CD4-positive, alpha-beta T cell treated with Interleukin-1 beta for 1 hour (primary cell): ENCODE results near the gene MAFG.
"Not testable (repeated sequence)": the region's sequence is repeated elsewhere in the genome, so short reads cannot be mapped to it uniquely, and the experiment has no call there.

Source experiments
- DNase-seq, 2 donors: peaks; one replicate each; pipeline ENCODE4 v3.0.0-alpha.2; 2020 to 2022

The MAFG gene

GRCh38 chr17:81921996-81922565 is 5.5 kb downstream of the MAFG start:
- no peak for DNase-seq

- DNase-seq, result no peak
These were observed 6.0 kb downstream of the MAFG start for GRCh38 chr17:81921537-81921862.

DNA sequence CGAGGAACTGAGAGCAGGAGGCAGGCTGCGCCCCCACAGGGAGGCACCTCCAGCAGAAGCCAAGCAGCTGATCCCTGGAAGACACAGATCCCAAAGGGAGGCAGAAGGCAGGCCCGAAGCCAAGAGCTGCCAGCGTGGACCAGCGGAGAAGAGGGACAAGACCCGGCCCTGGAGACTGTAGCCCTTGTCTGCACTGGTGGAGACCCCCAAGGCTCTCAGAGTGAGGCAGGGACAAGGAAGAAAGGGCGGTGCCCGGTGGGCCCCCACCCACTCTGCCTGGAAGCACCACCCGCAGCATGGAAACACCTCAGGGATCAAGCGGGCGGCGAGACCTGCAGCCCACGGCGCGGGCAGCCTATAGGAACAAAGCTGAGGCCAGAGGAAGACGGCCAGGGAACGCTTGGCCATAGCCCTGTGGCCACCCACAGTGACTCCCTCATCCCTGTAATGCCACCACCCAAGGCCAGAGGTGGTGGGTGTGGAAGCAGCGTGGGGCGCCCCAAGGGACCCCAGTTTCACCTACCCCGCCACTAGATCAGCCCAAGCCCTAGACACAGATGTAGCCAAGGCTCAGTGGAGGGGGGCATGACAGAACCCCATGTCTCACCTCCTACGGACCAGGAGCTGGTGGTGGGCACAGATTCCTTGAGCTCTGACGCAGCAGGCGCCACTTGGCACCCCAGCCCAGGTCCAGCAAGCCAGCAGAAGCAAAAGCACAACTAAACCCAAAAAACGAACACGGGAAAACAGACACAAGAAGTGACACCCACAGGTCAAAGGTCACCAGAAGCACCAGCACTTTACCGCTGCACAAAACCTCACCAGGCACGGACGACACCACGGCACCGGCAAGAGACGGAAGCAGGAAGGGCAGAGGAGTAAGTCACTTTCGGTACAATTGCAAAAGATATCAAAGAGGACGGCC is 6.7 kb downstream of the MAFG start:
- DNase-seq, result peak in 1 of 2 donors; percentile 45

GRCh38 chr17:81918832-81919545 is 8.5 kb downstream of the MAFG start:
- DNase-seq, result no peak

GRCh38 chr17:81918333-81918669 is 9.2 kb downstream of the MAFG start:
- not testable (repeated sequence) for DNase-seq

DNA sequence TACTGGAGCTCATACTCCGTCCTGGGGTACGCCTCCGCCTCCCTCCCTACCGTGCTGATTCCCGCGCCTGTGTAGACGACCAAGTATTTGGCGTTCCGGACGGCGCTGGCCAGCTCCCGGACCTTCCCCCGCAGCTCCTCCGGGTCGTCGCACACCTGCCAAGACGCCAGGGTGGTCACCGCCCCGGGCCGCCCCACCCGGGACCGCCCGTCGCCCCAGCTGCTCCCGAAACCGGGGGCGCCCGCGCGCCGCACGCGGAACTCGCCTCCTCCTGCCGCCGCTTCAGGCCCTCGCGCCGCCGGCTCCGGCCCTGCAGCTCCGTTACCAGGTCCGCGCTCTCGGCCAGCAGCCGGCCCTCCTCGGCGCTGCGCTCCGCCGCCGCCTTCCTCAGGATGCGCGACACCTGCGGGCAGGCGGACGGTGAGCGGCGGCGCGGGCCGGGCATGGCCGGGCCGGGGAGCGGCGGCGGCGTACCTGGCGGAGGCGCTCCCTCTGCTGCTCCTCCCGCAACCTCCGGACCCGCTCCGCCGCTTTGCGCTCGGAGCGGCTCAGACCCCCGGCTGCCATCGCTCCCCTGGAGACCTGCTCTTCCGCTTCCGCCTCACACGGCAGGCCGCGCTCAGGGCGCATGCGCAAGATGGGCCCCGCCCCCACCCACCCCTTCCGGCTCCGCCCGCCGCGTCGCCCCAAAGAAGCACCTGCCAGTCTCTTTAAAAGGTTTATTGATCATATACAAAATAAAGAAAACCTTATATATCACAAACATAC is 9.8 kb downstream of the MAFG start, which contains the start of gene SIRT7:
TSS of gene SIRT7 (minus strand) at position 612 of the 768 bp plus-strand sequence. CDS start at position 567, 45 bp downstream.
- peak; percentile 88 for DNase-seq

- no peak for DNase-seq
These were observed 11.1 kb downstream of the MAFG start for GRCh38 chr17:81916234-81917001.

GRCh38 chr17:81915331-81915730 is 12.2 kb downstream of the MAFG start:
- DNase-seq, result no peak

- DNase-seq, result no peak
These were observed 13.3 kb downstream of the MAFG start for GRCh38 chr17:81914103-81914850.

GRCh38 chr17:81913394-81914102 is 14.0 kb downstream of the MAFG start:
- no peak for DNase-seq

DNA sequence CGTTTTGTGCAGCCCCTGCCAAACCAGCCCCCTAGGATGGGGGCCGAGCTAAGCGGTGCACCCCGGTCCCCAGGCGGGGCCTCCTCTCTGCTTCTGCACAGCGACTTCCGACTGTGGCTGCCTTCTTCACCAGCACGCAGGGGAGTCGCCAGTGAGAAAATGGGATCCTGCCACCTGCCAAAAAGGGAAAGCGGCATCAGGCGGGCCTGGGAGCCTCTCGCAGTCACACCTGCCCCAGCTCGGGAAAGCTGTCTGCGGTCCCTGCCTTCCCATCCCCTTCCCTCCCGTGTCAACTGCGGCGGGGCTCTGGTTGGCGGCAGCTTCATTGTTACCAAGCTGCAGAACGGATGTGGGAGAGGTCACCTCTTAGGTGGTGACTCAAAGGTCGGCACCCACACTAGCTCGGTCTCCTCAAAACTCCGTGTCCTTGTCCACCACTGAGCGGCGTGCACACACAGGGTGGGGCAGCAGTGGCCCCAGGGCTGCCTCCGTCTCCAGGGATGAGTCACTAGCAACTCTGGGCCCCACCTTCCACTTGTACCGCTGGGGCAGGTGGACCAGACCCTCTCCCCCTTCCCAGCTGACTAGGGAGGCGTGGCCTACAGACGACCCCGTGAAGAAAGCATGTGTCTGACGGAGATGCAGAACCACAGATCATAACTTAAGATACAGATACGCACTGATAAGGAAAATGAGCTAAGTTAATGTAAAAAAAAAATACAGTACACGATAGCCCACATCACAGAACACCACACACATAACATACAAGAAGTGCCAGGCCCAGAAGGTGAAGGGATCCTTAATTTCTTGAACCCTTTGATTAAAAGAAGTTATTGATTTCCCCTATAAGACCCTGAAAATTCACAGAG is 14.9 kb downstream of the MAFG start:
- no peak for DNase-seq

DNA sequence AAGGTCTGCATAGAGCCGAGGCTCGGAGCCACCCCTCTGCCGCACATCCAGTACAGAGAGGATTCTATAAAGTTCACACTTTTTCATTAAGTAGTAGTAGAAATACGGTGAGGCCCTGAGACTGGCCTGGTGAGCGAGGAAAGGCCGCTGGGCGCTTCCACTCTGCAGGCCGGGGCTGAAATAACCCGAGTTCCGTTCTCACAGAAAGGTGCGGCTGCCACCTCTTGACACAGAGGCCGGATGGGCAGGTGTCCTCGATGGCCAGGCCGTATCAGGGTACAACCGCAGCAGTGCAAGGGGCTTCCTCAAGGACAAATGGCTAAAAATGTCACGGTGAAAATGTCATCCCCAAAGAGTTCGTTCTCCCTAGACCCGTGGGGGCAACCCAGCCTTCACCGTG is 15.6 kb downstream of the MAFG start:
- DNase-seq, result no peak

DNA sequence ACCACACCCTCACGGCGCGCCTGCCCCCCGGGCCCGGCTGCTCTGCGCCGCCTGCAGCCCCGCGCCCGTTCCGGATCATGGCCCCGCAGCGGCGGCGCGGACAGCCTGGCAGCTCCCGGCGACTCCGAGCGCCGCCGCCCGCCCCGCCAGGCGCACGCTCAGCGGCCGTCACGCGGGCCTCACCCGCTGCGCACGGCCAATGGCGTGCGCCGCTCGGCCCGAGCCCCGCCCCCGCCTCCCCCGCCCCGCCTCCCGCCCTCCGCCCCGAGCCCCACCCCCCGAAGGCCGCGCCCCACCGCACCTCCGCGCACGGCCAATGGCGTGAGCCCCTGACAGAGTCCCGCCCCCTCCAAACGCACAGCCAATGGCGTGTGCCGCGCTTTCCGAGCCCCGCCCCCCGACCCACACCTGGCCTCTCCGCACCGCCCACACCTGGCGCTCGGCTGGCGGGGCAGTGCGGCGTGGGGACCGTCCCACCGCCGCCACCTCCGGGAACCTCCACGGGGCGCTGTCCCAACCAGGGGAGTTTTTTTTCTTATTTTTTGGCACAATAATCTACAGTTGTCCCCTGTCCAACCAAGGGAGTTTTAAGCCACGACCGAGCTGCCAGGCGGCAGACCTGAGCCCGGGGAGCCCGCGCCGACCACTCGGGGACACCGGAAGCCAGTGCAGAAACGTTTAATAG is 16.1 kb downstream of the MAFG start, which contains the start of gene PCYT2:
TSS of gene PCYT2 (minus strand) at position 123 of the 685 bp plus-strand sequence. CDS start at position 79, 44 bp downstream.
- peak; percentile 93 to 94 for DNase-seq

DNA sequence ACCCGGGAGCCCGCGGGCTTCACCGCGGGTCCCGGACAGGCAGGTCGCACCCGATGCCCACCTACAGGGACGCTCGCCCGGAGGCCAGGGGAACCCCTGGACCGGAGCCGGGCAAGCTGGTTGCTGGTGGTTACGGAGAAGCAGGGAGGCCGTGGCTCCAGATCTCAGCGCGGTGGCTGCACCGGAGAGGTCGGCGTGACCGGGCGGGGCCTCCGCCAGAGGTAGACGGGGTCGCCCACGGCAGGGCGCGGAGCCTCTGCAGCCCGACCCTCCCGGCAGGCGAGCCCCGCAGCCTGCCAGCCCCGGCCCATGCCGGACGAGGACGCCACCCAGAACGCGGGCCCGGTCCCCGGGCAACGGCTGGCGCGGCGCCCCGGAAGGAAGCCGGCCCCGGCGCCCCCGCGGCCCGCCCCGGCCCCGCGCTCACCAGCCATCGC is 16.7 kb downstream of the MAFG start:
- no peak for DNase-seq

- DNase-seq, result no peak
These were observed 17.3 kb downstream of the MAFG start for GRCh38 chr17:81909966-81910839.

DNA sequence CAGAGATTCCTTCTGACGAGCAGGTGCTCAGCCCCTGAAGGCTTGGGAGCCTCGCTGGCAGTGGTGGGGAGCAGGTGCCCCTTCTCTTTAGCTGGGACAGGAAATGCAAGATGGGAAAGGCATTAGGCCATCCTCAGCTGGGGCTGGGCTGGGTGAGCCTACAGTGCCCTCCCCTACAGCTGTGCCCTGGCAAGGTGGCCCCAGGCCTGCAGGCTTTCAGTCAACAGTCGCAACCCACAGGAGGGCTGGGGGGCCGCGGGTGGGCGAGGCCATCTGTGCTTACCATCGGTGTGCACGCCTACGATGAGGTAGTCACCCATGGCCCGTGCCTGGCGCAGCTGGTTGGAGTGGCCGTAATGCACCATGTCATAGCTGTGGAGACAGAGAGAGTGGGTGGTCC is 18.3 kb downstream of the MAFG start:
- DNase-seq, result no peak

GRCh38 chr17:81908793-81909192 is 18.7 kb downstream of the MAFG start:
- no peak for DNase-seq
